HCT116 (cell line): ENCODE measurements around the gene MYBPC3. TPM values are rescaled to one million over a fixed set of nuclear protein-coding genes. Genes with fewer than 3 reads are reported as not detected.

Experiments
- ATAC-seq: fragments of 200-7000 bp; cut with Tn5 transposase; 2 replicates; pipeline ENCODE4 v1.9.1; 2020; ENCODE audit warnings: mild to moderate bottlenecking, moderate library complexity
- BruUV-seq: library from RNA; stranded (reverse); fragments of 400-500 nt; replicated peaks from 2 replicates; lab custom pipeline; 2021; lab: Mats Ljungman, UMichigan
- CTCF ChIA-PET: fragments of 300-600 bp; sonication (Branson Sonifier 250); formaldehyde crosslinking; loops from one replicate; lab custom pipeline; 2021; ENCODE audit warnings: antibody characterized with exemption; lab: Charles Lee
- POLR2A ChIA-PET: fragments of 300-600, 350-600 bp; sonication (Branson Sonifier 250); formaldehyde crosslinking; loops from one replicate; lab custom pipeline; 2021; ENCODE audit warnings: antibody characterized with exemption; lab: Charles Lee
- RAD21 ChIA-PET, 2 experiments: fragments of 300-600 bp; sonication (Branson Sonifier 250); formaldehyde crosslinking; loops; one replicate each; lab custom pipeline; 2023; ENCODE audit warnings: low total read pairs in 2 of 2; ENCODE audit not compliant: uncharacterized antibody in 2 of 2, unreplicated experiment in 2 of 2, low non-redundant PET in 1 of 2; lab: Charles Lee
- DNase-seq: peaks from one replicate; pipeline ENCODE4 v3.0.0-alpha.2; 2010; ENCODE audit warnings: low read depth, low spot score
- H2AFZ ChIP-seq: fragments of 200-600 bp; shearing (Covaris generic), sonication (generic); 2 replicates; pipeline ENCODE4 v1.6.1; 2017; ENCODE audit warnings: low read depth, mixed run types, mixed read lengths, antibody characterized with exemption, low read length; ENCODE audit not compliant: poor library complexity, severe bottlenecking
- H3K27ac ChIP-seq: 2 replicates; pipeline ENCODE4 v1.5.1; 2012; ENCODE audit warnings: low read depth, low read length
- H3K27me3 ChIP-seq: fragments of 200-600 bp; sonication (generic); 2 replicates; pipeline ENCODE4 v1.6.1; 2016; ENCODE audit warnings: mixed run types, low read length, mixed read lengths; ENCODE audit not compliant: insufficient read depth
- H3K36me3 ChIP-seq, 2 experiments: fragments of 200-500 bp in 1 of 2; fragments of 200-600 bp in 1 of 2; sonication (Bioruptor generic) in 1 of 2; sonication (generic) in 1 of 2; 2 replicates each; pipeline versions ENCODE4 v1.5.1 to v1.6.1; 2014 to 2016; ENCODE audit warnings: low read length in 2 of 2, inconsistent platforms in 1 of 2, mixed read lengths in 1 of 2, mixed run types in 1 of 2; ENCODE audit not compliant: insufficient read depth in 2 of 2, control insufficient read depth in 1 of 2
- H3K4me1 ChIP-seq, 2 experiments: fragments of 200-600 bp in 1 of 2; sonication (generic) in 1 of 2; 2 replicates each; pipeline versions ENCODE4 v1.5.1 to v1.6.1; 2012 to 2017; ENCODE audit warnings: low read length in 2 of 2, inconsistent platforms in 1 of 2, mild to moderate bottlenecking in 1 of 2, mixed read lengths in 1 of 2, mixed run types in 1 of 2, moderate library complexity in 1 of 2; ENCODE audit not compliant: insufficient read depth in 2 of 2, control insufficient read depth in 1 of 2
- H3K4me2 ChIP-seq: fragments of 200-600 bp; sonication (generic); 2 replicates; pipeline ENCODE4 v1.6.1; 2017; ENCODE audit warnings: mixed run types, low read length, mixed read lengths
- H3K4me3 ChIP-seq, 2 experiments: fragments of 200-600 bp in 1 of 2; sonication (generic) in 1 of 2; replicated peaks in 1 of 2; 2 replicates each; pipeline ENCODE4 v1.5.1; 2011 to 2016; ENCODE audit warnings: low read length in 2 of 2, control low read depth in 1 of 2, low read depth in 1 of 2, mild to moderate bottlenecking in 1 of 2, mixed read lengths in 1 of 2, mixed run types in 1 of 2
- H3K79me2 ChIP-seq: fragments of 200-600 bp; sonication (generic); 2 replicates; pipeline ENCODE4 v1.6.1; 2017; ENCODE audit warnings: mild to moderate bottlenecking, mixed run types, low read length, moderate library complexity, mixed read lengths; ENCODE audit not compliant: insufficient read depth
- H3K9ac ChIP-seq: fragments of 200-600 bp; sonication (generic); 2 replicates; pipeline ENCODE4 v1.6.1; 2016; ENCODE audit warnings: low read length, mixed read lengths
- H3K9me2 ChIP-seq: fragments of 200-600 bp; sonication (generic), shearing (Covaris generic); 2 replicates; pipeline ENCODE4 v1.6.1; 2017; ENCODE audit warnings: mixed run types, mild to moderate bottlenecking, moderate library complexity; ENCODE audit not compliant: insufficient read depth
- H3K9me3 ChIP-seq, 2 experiments: fragments of 200-500 bp in 1 of 2; fragments of 200-600 bp in 1 of 2; sonication (Bioruptor generic) in 1 of 2; sonication (generic) in 1 of 2; 2 replicates each; pipeline ENCODE4 v1.6.1; 2014 to 2017; ENCODE audit warnings: low read length in 2 of 2, mixed read lengths in 2 of 2, inconsistent platforms in 1 of 2, low read depth in 1 of 2, mild to moderate bottlenecking in 1 of 2, mixed run types in 1 of 2, moderate library complexity in 1 of 2; ENCODE audit not compliant: control insufficient read depth in 1 of 2, insufficient read depth in 1 of 2
- H4K20me1 ChIP-seq: fragments of 200-600 bp; sonication (generic), shearing (Covaris generic); 2 replicates; pipeline ENCODE4 v1.6.1; 2017; ENCODE audit warnings: mixed run types, mild to moderate bottlenecking, moderate library complexity; ENCODE audit not compliant: insufficient read depth
- ATF3 ChIP-seq: IDR thresholded peaks from 2 replicates; pipeline ENCODE4 v1.6.1; 2012
- JUND ChIP-seq: IDR thresholded peaks from 2 replicates; pipeline ENCODE4 v1.6.1; 2012
- RAD21 ChIP-seq: IDR thresholded peaks from 2 replicates; pipeline ENCODE4 v1.6.1; 2012; ENCODE audit warnings: low read depth, mild to moderate bottlenecking
- SIN3A ChIP-seq: IDR thresholded peaks from 2 replicates; pipeline ENCODE4 v1.6.1; 2012; ENCODE audit warnings: low read depth
- SP1 ChIP-seq: IDR thresholded peaks from 2 replicates; pipeline ENCODE4 v1.6.1; 2012; ENCODE audit warnings: low read depth
- ZFX ChIP-seq: fragments of 450-650 bp; IDR thresholded peaks from 2 replicates; pipeline ENCODE4 v1.6.1; 2017
- intact Hi-C: fragments of 100-400 bp; cut with micrococcal nuclease; formaldehyde crosslinking; loops from 2 replicates; pipeline ENCODE4 v1.10.0; 2022
- total RNA-seq: library from RNA; stranded (reverse); gene quantifications from one replicate; pipeline ENCODE4 v1.2.1, GENCODE V29; 2021; ENCODE audit not compliant: unreplicated experiment

The MYBPC3 gene
- total RNA-seq, 1 experiment from 2014 or later = 0.25 TPM

- Histone ChIP-seq H2AFZ (no peak overlapping the region), H3K4me1 (no peaks in the 10 kb centered on the region), H3K4me3 (no peak overlapping the region), H3K9me2 (no peaks in the 10 kb centered on the region), H3K9ac (no peak overlapping the region), H4K20me1 (no peaks in the 10 kb centered on the region), H3K36me3 (no peaks in the 10 kb centered on the region), H3K79me2 (no peaks in the 10 kb centered on the region), H3K9me3 (no peaks in the 10 kb centered on the region), H3K4me2 (no peak overlapping the region), H3K27me3 (no peaks in the 10 kb centered on the region), H3K27ac (no peak overlapping the region)
- RAD21 ChIA-PET = no interaction called here
- no peak for TF ChIP-seq SIN3A
- no peak for TF ChIP-seq JUND
- TF ChIP-seq ZFX = peak; percentile 44; the same call in 1 of the 2 replicates
- no peak for TF ChIP-seq SP1
- BruUV-seq = no TSS peak
- POLR2A ChIA-PET = no interaction called here
- no peak for DNase-seq
- CTCF ChIA-PET = no interaction called here
- ATAC-seq = no peak
- intact Hi-C loops = no loop called here
Observed at GRCh38 chr11:47394322-47395222, 42.1 kb upstream of the MYBPC3 start.

GRCh38 chr11:47394050-47394321, 41.5 kb upstream of the MYBPC3 start:
- intact Hi-C loops = no loop called here
- BruUV-seq = no TSS peak
- RAD21 ChIA-PET = no interaction called here
- Histone ChIP-seq H3K27ac (no peak overlapping the region), H3K9me3 (no peaks in the 10 kb centered on the region), H3K36me3 (no peaks in the 10 kb centered on the region), H3K9ac (no peak overlapping the region), H3K79me2 (no peaks in the 10 kb centered on the region), H4K20me1 (no peaks in the 10 kb centered on the region), H3K4me3 (no peak overlapping the region), H3K27me3 (no peaks in the 10 kb centered on the region), H3K4me1 (no peaks in the 10 kb centered on the region), H3K4me2 (no peak overlapping the region), H2AFZ (no peak overlapping the region), H3K9me2 (no peaks in the 10 kb centered on the region)
- TF ChIP-seq ATF3 (no peak), RAD21 (no peak)
- POLR2A ChIA-PET = no interaction called here
- CTCF ChIA-PET = no interaction called here
- no peak for DNase-seq
- ATAC-seq = no peak
